ENCODE data around the gene RFX3. TPM values are rescaled to one million over a fixed set of nuclear protein-coding genes. Genes with fewer than 3 reads are reported as not detected.
A peak's percentile ranks its signal among the peaks of the same experiment; 100 is the strongest.

Gene RFX3
- total RNA-seq, 1 donor from 2014 or later: 24.7 TPM

DNA sequence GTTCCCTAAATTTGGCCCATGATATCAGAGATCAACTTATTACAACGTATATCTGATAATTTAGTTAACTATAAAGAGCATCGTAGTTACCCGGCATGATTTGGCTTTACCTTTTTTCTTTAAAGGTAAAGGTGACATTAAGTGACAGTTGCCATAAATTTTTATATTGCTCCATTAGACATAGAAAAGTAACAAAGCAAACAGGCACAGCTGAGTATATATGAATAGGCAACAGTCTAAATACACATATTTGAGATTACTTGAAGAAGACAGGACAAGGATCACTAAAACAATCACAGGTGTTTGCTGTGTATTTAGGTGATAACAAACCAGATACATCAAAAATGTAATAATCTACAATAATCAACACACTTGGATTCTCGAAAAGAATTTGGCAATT, 34.8 kb downstream of the RFX3 start:
- ATAC-seq (no peak), DNase-seq (ENCODE audit: low spot score) (no peak)
- intact Hi-C loops (cut with DNase I): no loop called here

DNA sequence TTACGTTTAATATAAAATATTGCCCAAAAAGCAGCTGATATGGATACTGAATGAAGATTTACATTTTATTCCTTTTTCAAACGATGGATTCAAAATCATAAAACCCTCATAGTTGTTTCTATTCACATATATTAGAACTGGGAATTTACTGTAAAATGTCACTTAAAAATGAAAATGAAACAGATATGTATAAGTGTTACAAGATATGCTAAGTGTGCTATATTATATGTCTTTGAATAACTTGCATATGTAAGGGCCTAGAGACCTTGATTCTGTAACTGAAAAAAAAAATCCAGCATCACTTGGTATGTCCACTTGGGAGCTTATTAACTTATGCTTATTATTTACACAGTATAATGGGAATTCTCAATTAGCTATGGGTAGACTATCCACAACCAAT, 43.2 kb downstream of the RFX3 start:
- intact Hi-C loops (cut with DNase I): no loop called here
- no peak for ATAC-seq
- no peak for DNase-seq (ENCODE audit: low spot score)

DNA sequence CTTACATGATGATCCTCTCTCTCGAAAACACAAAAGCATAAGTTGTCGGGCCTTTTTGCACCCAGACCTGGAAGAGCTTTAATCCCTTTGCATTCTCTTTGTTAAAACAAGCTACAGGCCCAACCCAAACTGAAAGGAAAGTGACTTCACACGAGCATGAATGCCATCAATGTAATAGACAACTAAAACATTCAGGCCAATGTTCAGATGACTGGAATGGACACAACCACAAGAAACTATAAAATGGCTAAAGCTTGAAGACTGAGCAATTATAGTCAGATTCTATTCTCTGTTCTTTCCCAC, 45.5 kb downstream of the RFX3 start:
- intact Hi-C loops (cut with DNase I): no loop called here
- ATAC-seq: no peak
- no peak for DNase-seq (ENCODE audit: low spot score)

DNA sequence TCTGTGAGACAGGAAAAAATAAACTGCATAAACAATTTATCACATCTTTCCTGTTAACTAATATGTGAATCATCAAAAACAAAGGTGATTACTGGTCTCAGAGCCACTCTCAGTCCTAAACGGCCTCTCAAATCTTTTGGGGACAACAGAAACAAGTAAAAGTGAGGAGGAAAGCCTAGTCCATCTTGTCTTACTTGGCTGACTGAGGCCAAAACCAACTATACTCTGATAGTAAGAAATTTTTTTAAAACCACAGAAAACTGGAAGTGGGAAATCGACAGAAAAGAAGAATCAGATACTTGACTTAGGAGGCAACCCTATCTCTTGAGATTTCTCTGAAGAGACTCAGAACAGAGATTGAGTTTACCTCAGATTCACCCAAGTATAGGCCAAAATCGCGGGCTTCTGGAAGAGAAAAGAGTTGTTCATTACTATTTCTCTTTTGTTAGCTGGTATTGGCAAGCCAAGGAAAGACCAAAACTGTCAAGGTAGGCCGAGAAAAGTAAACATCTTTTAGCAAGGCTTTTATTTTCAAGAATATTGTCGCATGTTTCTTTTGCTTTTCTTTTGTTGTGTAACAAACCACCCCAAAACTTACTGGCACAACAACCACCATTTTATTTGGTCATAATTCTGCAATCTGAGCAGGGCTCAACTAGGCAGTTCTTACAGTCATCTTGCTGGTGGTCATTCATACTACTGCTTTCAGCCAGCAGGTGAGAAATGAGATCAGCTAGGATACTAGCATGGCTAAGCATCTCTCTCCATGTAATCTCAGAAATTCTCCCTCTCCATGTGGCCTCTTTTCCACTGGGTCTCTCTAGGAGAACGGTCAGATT, 46.1 kb downstream of the RFX3 start:
- DNase-seq (ENCODE audit: low spot score) (no peak), ATAC-seq (no peak)
- intact Hi-C loops (cut with DNase I): no loop called here

DNA sequence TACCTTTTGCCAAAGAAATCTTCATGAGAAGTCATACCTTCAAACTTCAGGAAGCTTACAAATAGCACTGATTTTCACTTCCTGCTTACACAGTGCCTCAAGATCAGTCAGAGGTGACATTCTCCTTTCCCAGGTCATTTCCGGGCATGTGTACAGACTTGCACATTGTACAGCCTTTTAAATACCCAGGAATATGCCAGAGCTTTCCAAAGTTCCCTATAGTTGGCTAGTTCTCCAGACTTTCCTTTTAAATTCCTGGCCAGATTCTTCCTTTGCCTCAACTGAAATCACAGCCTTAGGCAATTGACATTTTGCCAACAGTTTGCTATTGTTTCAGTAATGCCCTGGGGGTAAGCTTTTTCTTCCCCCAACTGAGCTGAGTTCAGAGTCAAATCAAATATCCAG, 47.2 kb downstream of the RFX3 start:
- DNase-seq (ENCODE audit: low spot score) (no peak), ATAC-seq (no peak)
- intact Hi-C loops (cut with DNase I): no loop called here

DNA sequence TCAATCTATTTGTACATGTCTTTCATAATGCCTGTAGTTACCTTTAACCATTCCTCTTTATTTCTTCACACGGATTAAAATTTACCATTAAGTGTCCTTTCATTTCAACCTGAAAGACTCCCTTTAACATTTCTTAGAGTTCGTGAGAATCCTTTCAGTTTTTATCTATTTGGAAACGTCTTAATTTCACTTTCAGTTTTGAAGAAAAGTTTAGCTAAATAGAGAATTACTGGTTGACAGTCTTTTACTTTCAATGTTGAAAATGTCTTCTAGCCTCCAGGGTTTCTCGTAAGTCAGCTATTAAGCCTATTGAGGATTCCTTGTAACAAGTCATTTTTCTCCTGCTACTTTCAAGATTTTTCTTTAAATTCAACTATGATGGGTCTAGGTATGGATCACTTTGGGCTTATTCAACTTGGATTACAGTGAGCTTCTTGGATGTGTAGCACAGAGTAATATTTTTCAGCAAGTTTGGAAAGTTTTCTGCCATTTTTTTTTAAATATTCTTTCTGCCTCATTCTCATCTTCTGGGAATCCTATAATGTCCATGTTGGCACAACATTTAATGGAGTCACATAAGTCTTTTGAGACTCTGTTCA, 48.5 kb downstream of the RFX3 start:
- ATAC-seq: no peak
- intact Hi-C loops (cut with DNase I): no loop called here
- DNase-seq (ENCODE audit: low spot score): no peak

DNA sequence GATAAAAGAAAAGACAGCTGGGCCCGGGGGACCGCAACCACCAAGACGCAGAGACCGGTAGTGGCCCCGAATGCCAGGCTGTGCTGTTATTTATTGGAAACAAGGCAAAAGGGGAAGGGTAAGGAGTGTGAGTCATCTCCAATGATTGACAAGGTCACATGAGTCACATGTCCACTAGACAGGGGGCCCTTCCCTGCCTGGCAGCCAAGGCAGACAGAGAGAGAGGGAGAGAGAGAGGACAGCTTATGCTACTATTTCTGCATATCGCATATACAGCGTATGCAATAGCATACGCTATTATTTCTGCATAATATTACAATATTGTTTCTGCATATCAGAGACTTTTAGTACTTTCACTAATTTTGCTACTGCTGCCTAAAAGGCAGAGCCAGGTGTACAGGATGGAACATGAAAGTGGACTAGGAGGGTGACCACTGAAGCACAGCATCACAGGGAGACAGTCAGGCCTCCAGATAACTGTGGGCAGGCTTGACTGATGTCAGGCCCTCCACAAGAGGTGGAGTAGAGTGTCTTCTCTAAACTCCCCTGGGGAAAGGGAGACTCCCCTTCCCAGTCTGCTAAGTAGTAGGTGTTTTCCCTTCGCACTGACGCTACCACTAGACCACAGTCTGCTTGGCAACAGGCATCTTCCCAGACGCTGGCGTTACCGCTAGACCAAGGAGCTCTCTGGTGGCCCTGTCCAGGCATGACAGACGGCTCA, 50.3 kb downstream of the RFX3 start:
- no peak for DNase-seq (ENCODE audit: low spot score)
- intact Hi-C loops (cut with DNase I): no loop called here

DNA sequence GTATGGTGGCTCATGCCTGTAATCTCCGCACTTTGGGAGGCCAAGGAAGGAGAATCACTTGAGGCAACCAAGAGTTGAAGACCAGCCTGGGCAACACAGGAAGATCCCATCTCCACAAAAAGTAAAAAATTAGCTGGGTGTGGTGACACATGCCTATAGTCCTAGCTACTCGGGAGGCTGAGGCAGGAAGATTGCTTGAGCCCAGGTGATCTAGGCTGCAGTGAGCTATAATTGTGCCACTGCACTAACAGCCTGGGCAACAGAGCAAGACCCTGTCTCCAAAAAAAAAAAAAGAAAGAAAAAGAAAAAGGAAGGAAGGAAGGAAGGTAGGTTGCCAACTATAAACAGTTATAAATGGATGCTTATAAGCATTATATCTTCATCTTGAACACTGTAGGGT, 51.0 kb downstream of the RFX3 start:
- no peak for ATAC-seq
- no peak for DNase-seq (ENCODE audit: low spot score)
- intact Hi-C loops (cut with DNase I): no loop called here

More for the DNA sequence above, 50.3 kb downstream of the RFX3 start:
- ATAC-seq: no peak

DNA sequence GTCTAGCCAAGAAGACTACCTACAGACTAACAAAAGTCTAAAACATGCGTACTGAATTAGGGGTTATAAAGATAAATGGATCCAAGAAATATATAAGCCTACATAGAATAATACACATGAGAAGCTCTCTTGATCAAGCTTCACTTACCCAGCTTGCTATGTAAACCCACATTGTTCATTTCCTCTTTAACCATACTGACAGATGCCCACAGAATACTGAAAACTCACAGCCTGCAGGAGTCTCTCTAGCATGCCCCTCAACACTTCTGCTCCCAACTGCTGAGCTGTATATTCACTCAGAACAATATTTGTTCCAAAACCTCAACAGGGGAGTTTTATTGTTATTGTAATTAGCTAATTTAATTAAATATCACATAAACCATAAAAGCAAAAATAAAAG, 52.4 kb downstream of the RFX3 start:
- no peak for ATAC-seq
- intact Hi-C loops (cut with DNase I): no loop called here
- DNase-seq (ENCODE audit: low spot score): no peak

DNA sequence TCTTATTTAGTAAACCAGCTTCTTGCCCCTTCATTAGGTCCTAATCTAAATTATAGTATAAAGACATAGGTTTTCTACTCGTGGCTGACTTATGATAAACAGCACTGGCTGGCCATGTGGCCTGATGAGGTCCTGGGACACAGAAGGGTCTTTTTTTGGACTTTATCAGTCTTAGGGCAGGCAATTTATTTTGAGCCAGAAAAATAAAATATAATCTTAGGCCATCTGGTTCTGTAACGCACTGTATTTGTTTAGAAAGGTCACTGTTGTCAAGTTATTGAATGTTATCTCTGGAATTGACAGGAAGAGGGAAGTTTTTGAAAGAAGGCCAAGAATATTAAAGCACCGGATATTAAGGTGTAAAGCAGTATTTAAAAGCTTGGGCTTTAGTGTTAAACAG, 53.9 kb downstream of the RFX3 start:
- ATAC-seq (no peak), DNase-seq (ENCODE audit: low spot score) (no peak)
- intact Hi-C loops (cut with DNase I): no loop called here

DNA sequence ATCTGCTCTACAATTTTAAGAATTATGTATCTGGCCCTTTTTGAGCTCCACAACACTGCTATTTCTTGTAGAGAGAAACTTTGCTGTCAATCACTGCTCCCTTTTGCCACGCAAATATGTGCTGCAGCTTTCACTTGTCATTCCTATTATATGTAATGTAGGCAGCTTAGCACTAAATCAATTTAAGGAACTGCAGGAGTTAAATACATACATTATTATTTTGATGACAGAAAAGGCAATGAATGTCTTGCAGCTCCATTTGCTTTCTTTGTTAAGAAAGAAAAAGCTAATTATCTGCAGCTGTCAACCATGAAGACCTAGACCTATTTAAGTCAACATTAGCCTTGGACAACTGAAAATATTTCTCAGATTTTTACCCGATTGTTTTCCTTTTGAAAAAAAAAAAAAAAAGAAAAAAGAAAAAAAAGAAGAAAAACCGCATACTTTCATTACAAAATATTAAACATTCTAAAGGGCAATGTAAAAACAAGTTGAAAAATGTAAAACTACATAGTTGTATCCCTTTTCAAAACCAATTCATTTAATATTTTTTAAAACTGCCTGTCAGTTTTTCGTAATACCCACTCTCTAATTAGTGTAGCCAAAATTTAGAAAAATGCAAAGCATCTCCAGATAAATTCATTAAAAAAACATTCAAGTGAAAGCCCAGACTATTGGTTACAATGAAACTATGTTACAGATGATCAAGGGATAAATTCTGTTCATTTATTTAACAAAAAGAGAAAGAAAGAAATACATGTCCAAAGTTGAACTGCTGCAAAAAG, 57.2 kb downstream of the RFX3 start:
- intact Hi-C loops (cut with DNase I): no loop called here
- ATAC-seq (no peak), DNase-seq (ENCODE audit: low spot score) (no peak)

DNA sequence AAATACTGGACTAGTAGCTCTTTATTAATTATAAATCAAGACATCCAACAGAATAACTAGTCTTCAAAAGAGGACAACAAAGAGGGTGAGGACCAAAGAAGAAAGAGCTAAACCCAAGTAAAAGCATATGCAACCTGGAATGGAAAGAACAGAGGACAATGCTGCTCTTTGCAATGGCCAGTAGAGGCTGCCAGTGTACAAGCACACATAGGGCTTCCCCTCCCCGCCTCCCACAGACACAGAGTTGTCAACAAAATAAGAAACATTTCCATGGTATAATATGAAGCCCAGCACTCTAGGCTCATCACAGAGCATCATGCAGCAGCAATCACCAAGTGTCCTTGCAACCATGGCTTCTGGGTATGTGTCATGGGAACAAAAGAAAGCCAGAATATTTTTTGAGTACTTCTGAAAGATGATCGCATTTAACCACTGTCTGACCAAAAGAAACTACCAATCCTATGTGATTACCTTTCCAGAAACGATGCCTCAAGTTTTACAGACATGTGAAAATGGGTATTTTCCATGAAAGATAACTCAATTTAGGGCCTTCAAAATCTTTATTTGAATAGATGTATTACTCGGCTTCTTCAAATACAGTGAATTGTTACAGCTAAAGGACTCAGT, 58.1 kb downstream of the RFX3 start:
- ATAC-seq (peak; percentile 92), DNase-seq (ENCODE audit: low spot score) (peak; percentile 63)
- intact Hi-C loops (cut with DNase I): no loop called here

DNA sequence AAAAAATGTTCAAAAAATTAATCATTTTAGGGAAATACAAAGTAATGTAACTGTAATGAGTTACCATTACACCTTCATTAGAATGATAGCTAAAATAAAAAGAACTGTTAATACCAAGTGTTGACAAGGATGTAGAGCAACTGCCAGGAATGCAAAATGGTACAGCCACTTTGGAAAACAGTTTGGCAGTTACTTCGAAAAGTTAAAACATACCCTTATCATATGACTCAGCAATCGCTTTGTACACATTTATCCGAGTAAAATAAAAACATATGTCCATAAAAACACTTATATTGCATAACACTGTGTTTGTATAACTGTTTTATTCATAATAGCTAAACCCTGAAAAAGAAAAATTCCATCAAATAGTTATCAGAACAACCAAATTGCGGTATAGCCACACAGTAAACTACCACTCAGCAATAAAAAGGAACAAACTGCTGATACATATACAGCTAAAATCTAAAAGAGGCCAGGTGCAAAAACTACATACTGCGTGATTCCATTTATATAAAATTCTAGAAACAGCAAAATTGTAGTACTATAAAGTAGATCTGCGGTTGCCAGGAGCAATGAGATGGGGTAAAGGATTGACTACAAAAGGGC, 61.7 kb downstream of the RFX3 start:
- no peak for ATAC-seq
- no peak for DNase-seq (ENCODE audit: low spot score)
- intact Hi-C loops (cut with DNase I): no loop called here

DNA sequence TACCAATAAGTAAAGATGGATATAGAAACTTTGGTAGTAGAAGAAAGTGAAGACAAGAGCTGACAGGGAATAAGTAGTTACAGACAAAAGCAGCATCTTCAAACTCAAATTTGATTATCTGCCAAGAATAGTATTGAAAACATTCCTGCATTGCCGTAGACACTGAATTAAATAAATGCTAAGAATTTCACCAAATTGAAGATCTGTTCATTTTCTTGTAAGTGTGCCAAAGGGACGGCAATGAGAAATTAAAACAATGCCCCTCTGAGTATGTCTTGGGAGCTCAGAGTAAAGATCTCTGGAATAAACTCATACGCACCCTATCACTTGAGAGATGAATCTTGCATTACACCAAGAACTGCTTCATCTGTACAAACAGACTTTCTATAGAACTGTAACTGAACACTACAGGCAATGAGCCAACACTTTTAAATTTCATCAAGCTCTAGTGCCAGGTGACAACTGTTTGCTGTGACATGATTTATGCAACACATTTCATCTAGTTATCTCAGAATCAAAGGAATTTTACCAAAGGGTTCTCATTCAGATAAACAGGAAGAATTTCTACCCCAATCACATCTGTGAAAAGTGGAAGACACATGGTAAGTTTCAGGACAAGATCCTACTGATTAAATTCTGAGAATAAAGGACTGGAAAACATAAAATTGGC, 66.9 kb downstream of the RFX3 start:
- no peak for DNase-seq (ENCODE audit: low spot score)
- intact Hi-C loops (cut with DNase I): no loop called here
- no peak for ATAC-seq

DNA sequence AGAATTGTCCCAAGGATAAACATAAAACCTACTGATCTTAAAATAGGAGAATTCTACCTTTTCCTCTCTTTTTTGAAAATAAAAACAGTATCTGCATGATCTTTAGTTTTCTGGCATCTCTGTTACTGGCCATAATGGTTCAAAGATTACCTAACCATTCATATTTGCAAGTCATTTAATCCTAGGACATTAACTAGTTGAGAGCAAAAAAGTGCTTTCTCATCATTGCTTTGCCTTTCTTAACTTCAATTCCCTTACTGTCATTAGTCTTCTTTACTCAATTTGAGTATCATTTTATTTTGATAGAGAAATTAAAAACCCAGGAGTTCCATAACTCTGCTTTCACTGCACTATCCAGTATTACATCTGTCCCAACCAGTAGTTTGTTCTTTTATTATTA, 68.6 kb downstream of the RFX3 start:
- DNase-seq (ENCODE audit: low spot score) (no peak), ATAC-seq (no peak)
- intact Hi-C loops (cut with DNase I): no loop called here

DNA sequence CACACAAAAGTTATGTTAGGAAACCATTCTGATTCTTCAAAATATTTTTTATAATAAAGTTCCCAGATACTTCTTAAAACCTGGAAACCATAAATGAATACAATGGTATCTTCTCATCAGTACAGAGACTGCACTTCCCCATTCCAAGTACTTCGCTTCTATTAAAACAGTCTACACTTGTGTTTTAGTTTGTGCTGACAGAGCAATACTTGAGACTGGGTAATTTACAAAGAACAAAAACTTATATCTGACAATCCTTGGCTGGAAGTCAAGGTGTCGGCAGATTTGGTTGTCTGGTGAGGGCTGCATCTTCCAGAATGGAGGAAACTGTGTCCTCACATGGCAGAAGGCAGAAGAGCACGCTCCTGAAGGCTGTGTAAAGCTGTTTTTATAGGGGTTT, 70.1 kb downstream of the RFX3 start:
- intact Hi-C loops (cut with DNase I): no loop called here
- DNase-seq (ENCODE audit: low spot score) (no peak), ATAC-seq (no peak)

DNA sequence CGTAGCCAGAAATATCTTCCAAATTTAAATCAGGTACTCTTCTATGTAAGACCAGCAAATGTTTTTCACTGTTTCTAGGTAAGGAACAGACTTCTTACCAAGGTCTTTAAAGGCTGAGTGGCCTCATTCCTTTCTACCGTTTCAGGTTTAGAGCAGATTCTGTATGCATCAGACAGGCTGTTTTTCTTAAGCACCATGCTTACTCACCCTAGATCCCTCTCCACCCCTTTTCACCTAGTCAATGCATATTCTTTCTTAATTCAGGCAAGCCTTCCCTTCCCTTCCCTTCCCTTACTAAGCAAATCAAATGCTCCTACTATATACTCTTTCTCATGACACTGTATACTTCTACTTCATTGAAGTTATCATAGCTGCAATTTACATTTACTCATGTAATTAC, 70.7 kb downstream of the RFX3 start:
- ATAC-seq: no peak
- no peak for DNase-seq (ENCODE audit: low spot score)
- intact Hi-C loops (cut with DNase I): no loop called here

DNA sequence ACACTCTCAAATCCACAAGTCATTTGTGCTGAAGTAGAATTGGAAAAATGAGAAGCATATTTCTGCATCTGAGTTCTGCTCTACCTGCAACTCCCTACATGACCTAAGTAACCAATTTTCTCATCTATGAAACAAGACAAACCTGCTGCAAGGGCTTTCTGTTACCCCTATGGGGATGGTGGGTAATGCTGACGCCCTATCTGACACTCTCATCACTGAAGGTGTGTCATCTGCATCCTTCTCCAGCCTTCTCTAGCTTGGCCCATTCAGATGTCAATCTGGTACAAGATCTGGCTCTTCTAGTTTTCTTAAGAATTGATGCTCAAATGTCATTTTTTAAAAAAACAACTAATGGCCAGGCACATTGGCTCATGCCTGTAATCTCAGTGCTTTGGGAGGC, 73.8 kb downstream of the RFX3 start:
- DNase-seq (ENCODE audit: low spot score) (no peak), ATAC-seq (no peak)
- intact Hi-C loops (cut with DNase I): no loop called here
